ENCODE data around the gene HSPG2. TPM values are rescaled to one million over a fixed set of nuclear protein-coding genes. Genes with fewer than 3 reads are reported as not detected.

The HSPG2 gene
- total and polyA plus RNA-seq, 9 of the 15 experiments (the other 6 are each of a cell fraction or from before 2014, with no cell fraction given): 0.14 to 160 (median 15.7) TPM

DNA sequence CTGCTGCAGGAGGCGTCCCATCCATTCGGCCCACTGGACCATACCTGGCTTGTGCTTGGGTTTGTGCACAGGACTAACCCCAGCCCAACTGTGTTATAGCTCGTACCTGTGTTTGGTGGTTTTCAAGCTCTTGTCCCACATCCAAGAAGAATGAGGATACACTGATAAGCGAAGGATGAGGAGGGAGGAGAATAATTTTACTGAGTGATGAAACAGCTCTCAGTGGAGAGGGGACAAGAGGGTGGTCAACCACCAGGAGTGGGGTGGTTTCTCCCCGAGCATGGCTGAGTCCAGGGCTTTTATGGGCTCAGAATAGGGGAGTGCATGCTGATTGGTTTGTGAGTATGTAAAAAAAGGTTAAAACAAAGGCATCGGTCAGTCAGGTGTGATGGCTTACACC, 142.0 kb downstream of the HSPG2 start (continued):
- TF ChIP-seq, protein P1, sequence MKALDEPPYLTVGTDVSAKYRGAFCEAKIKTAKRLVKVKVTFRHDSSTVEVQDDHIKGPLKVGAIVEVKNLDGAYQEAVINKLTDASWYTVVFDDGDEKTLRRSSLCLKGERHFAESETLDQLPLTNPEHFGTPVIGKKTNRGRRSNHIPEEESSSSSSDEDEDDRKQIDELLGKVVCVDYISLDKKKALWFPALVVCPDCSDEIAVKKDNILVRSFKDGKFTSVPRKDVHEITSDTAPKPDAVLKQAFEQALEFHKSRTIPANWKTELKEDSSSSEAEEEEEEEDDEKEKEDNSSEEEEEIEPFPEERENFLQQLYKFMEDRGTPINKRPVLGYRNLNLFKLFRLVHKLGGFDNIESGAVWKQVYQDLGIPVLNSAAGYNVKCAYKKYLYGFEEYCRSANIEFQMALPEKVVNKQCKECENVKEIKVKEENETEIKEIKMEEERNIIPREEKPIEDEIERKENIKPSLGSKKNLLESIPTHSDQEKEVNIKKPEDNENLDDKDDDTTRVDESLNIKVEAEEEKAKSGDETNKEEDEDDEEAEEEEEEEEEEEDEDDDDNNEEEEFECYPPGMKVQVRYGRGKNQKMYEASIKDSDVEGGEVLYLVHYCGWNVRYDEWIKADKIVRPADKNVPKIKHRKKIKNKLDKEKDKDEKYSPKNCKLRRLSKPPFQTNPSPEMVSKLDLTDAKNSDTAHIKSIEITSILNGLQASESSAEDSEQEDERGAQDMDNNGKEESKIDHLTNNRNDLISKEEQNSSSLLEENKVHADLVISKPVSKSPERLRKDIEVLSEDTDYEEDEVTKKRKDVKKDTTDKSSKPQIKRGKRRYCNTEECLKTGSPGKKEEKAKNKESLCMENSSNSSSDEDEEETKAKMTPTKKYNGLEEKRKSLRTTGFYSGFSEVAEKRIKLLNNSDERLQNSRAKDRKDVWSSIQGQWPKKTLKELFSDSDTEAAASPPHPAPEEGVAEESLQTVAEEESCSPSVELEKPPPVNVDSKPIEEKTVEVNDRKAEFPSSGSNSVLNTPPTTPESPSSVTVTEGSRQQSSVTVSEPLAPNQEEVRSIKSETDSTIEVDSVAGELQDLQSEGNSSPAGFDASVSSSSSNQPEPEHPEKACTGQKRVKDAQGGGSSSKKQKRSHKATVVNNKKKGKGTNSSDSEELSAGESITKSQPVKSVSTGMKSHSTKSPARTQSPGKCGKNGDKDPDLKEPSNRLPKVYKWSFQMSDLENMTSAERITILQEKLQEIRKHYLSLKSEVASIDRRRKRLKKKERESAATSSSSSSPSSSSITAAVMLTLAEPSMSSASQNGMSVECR (CRISPR knock-in tag; IDR thresholded peaks at IDR 0.05): no peak
- TF ChIP-seq CBX5 (IDR thresholded peaks at IDR 0.05; ENCODE audit: borderline replicate concordance, low read depth) (peak; percentile 80; the same call in 1 of the 2 replicates), ZNF282 (CRISPR knock-in tag; IDR thresholded peaks at IDR 0.05) (no peak), SRSF3 (IDR thresholded peaks at IDR 0.05; ENCODE audit: insufficient read depth, low read length) (no peak), BRF1 (IDR thresholded peaks at IDR 0.05; ENCODE audit: borderline replicate concordance, extremely low read depth, insufficient read length) (no peak), RNF219 (CRISPR knock-in tag; IDR thresholded peaks at IDR 0.05) (no peak), CCAR2 (IDR thresholded peaks at IDR 0.05; ENCODE audit: low read depth, low read length) (no peak), HDAC8 (tag; IDR thresholded peaks at IDR 0.05) (no peak), MCM7 (IDR thresholded peaks at IDR 0.05) (no peak), ZNF197 (CRISPR knock-in tag; IDR thresholded peaks at IDR 0.05; ENCODE audit: low read depth) (no peak), DNMT1 (IDR thresholded peaks at IDR 0.05) (no peak), RBFOX2 (IDR thresholded peaks at IDR 0.05; ENCODE audit: low read depth, low read length) (no peak), SIX5 (IDR thresholded peaks at IDR 0.05; ENCODE audit: borderline replicate concordance in 1 of 2, insufficient read depth in 1 of 2, low read depth in 1 of 2, low read length in 2 of 2) (no peak), ZNF695 (CRISPR knock-in tag; IDR thresholded peaks at IDR 0.05) (no peak), GTF2E2 (tag; IDR thresholded peaks at IDR 0.05) (no peak)
- TF ChIP-seq, protein P2, sequence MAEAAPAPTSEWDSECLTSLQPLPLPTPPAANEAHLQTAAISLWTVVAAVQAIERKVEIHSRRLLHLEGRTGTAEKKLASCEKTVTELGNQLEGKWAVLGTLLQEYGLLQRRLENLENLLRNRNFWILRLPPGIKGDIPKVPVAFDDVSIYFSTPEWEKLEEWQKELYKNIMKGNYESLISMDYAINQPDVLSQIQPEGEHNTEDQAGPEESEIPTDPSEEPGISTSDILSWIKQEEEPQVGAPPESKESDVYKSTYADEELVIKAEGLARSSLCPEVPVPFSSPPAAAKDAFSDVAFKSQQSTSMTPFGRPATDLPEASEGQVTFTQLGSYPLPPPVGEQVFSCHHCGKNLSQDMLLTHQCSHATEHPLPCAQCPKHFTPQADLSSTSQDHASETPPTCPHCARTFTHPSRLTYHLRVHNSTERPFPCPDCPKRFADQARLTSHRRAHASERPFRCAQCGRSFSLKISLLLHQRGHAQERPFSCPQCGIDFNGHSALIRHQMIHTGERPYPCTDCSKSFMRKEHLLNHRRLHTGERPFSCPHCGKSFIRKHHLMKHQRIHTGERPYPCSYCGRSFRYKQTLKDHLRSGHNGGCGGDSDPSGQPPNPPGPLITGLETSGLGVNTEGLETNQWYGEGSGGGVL (CRISPR knock-in tag; IDR thresholded peaks at IDR 0.05): no peak
